Measurements from ENCODE around the gene APPL1. TPM values are rescaled to one million over a fixed set of nuclear protein-coding genes. Genes with fewer than 3 reads are reported as not detected.

The APPL1 gene
- total and polyA plus RNA-seq, 11 donors, result 13.2 to 60.9 (median 45.3) TPM

- H3K36me3 ChIP-seq, result peaks cover 0 to 99% (median 92%) of the 10 kb centered on the region in 9 donors
- H3K27me3 ChIP-seq, result no peaks in the 10 kb centered on the region
- H3K4me3 ChIP-seq, result no peak overlapping the region
- WGBS, 4 donors, result 93 to 98% (median 96%) methylated on average over 3 of the region's 3 CpGs
- no peak overlapping the region for H3K27ac ChIP-seq
- no peak for ATAC-seq
- no peak for DNase-seq
- peaks cover 0 to 8% (median 0%) of the 10 kb centered on the region in 12 donors for H3K4me1 ChIP-seq
- intact Hi-C loops (cut with DNase I), result no loop called here
- peaks cover 0 to 12% (median 0%) of the 10 kb centered on the region in 12 donors for H3K9me3 ChIP-seq
- TF ChIP-seq CTCF (IDR thresholded peaks at IDR 0.05) (no peak), POLR2A (IDR thresholded peaks at IDR 0.05) (no peak)
Observed at GRCh38 chr3:57261929-57262328, 34.4 kb downstream of the APPL1 start.

GRCh38 chr3:57268416-57268815, 40.9 kb downstream of the APPL1 start:
- Histone ChIP-seq H3K9me3 (peaks cover 0 to 9% (median 0%) of the 10 kb centered on the region in 12 donors), H3K27me3 (no peaks in the 10 kb centered on the region), H3K36me3 (peaks cover 0 to 100% (median 94%) of the 10 kb centered on the region in 9 donors), H3K4me3 (no peak overlapping the region), H3K4me1 (no peaks in the 10 kb centered on the region), H3K27ac (no peak overlapping the region)
- ATAC-seq, result no peak
- no peak for TF ChIP-seq POLR2A (IDR thresholded peaks at IDR 0.05)
- TF ChIP-seq CTCF (IDR thresholded peaks at IDR 0.05), result no peak
- 91 to 95% (median 94%) methylated on average over 1 of the region's 1 CpG for whole genome bisulfite sequencing, 4 donors
- DNase-seq, result no peak
- intact Hi-C loops (cut with DNase I), result no loop called here

GRCh38 chr3:57274845-57275244, 47.3 kb downstream of the APPL1 start:
- Histone ChIP-seq H3K9me3 (peaks cover 0 to 4% (median 0%) of the 10 kb centered on the region in 12 donors), H3K27me3 (no peaks in the 10 kb centered on the region), H3K36me3 (peaks cover 0 to 97% (median 61%) of the 10 kb centered on the region in 9 donors), H3K4me1 (no peaks in the 10 kb centered on the region), H3K27ac (no peak overlapping the region), H3K4me3 (no peak overlapping the region)
- intact Hi-C loops (cut with DNase I), result loop anchor here in 1 of 10 donors (5.0 kb wide), 1 partner anchor 33 kb away; no protein-coding TSS in a partner anchor
- TF ChIP-seq POLR2A (IDR thresholded peaks at IDR 0.05), result no peak
- TF ChIP-seq CTCF (IDR thresholded peaks at IDR 0.05), result no peak
- ATAC-seq (no peak), DNase-seq (no peak)
- WGBS, 4 donors, result 98 to 99% (median 99%) methylated on average over 6 of the region's 6 CpGs

GRCh38 chr3:57275393-57275792, 47.9 kb downstream of the APPL1 start:
- Histone ChIP-seq H3K36me3 (peaks cover 0 to 91% (median 57%) of the 10 kb centered on the region in 9 donors), H3K9me3 (peaks cover 0 to 8% (median 0%) of the 10 kb centered on the region in 12 donors), H3K4me1 (no peaks in the 10 kb centered on the region), H3K4me3 (no peak overlapping the region), H3K27me3 (no peaks in the 10 kb centered on the region), H3K27ac (no peak overlapping the region)
- no peak for DNase-seq
- no peak for ATAC-seq
- WGBS, 4 donors, result 88 to 100% (median 98%) methylated on average over 2 of the region's 2 CpGs
- intact Hi-C loops (cut with DNase I), result loop anchor here in 1 of 10 donors (5.0 kb wide), 1 partner anchor 33 kb away; no protein-coding TSS in a partner anchor
- TF ChIP-seq CTCF (IDR thresholded peaks at IDR 0.05) (no peak), POLR2A (IDR thresholded peaks at IDR 0.05) (no peak)

Measured in heart left ventricle (tissue), 16 donors.